Measurements from ENCODE around the gene ZDHHC21.

Gene ZDHHC21

DNA sequence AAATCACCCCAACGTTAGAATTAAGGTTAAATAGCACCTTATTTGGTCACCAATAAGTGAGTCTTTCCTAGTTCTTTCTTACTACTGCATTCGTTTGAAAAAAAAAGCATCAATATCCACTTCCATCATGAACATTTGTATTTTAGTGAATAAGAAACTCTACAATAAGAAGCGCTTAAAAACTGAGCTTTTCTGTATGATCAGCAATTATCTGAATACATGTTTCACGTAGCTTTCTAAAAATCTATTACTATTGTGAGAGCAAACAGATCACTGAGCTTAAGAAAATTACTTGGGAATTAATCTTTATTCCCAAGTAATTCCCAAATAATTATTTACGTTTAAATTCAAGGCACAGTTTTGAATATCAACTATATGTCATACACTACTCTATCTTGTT is 32.5 kb downstream of the ZDHHC21 start:
- TF ChIP-seq POLR2AphosphoS5 (IDR thresholded peaks at IDR 0.05; ENCODE audit: low read depth, low read length) (no peak), FOXP2 (optimal IDR thresholded peaks at IDR 0.05; ENCODE audit: borderline replicate concordance, extremely low read depth, extremely low read length, insufficient read depth) (no peak), SIN3A (IDR thresholded peaks at IDR 0.05; ENCODE audit: borderline replicate concordance, insufficient read depth, low read length) (no peak), TAF1 (IDR thresholded peaks at IDR 0.05; ENCODE audit: borderline replicate concordance, insufficient read depth, low read length) (no peak)
- TF ChIP-seq, protein P1, sequence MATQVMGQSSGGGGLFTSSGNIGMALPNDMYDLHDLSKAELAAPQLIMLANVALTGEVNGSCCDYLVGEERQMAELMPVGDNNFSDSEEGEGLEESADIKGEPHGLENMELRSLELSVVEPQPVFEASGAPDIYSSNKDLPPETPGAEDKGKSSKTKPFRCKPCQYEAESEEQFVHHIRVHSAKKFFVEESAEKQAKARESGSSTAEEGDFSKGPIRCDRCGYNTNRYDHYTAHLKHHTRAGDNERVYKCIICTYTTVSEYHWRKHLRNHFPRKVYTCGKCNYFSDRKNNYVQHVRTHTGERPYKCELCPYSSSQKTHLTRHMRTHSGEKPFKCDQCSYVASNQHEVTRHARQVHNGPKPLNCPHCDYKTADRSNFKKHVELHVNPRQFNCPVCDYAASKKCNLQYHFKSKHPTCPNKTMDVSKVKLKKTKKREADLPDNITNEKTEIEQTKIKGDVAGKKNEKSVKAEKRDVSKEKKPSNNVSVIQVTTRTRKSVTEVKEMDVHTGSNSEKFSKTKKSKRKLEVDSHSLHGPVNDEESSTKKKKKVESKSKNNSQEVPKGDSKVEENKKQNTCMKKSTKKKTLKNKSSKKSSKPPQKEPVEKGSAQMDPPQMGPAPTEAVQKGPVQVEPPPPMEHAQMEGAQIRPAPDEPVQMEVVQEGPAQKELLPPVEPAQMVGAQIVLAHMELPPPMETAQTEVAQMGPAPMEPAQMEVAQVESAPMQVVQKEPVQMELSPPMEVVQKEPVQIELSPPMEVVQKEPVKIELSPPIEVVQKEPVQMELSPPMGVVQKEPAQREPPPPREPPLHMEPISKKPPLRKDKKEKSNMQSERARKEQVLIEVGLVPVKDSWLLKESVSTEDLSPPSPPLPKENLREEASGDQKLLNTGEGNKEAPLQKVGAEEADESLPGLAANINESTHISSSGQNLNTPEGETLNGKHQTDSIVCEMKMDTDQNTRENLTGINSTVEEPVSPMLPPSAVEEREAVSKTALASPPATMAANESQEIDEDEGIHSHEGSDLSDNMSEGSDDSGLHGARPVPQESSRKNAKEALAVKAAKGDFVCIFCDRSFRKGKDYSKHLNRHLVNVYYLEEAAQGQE (IDR thresholded peaks at IDR 0.05; ENCODE audit: insufficient read depth in 1 of 2, low read depth in 2 of 2, low read length in 2 of 2): no peak

DNA sequence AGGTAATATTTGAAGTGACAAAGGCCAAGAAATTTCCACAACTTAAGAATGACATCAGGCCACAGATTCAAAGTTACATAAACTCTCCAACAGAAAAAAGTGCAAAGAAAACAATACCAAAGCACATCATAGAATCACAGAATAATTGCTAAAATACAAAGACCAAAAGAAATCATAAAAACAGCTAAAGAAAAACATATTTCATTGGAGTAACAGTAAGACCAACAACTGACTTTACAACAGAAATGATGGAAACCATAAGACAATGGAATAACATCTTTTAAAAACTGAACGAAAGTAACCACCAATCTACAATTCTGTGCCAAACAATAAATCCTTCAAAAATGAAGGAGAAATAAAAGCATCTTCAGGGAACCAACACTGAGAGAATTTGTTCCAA is 38.3 kb downstream of the ZDHHC21 start:
- TF ChIP-seq, protein P1 (IDR thresholded peaks at IDR 0.05; ENCODE audit: insufficient read depth in 1 of 2, low read depth in 2 of 2, low read length in 2 of 2): no peak
- no peak for TF ChIP-seq FOXP2 (optimal IDR thresholded peaks at IDR 0.05; ENCODE audit: borderline replicate concordance, extremely low read depth, extremely low read length, insufficient read depth)
- no peak for TF ChIP-seq POLR2AphosphoS5 (IDR thresholded peaks at IDR 0.05; ENCODE audit: low read depth, low read length)
- TF ChIP-seq TAF1 (IDR thresholded peaks at IDR 0.05; ENCODE audit: borderline replicate concordance, insufficient read depth, low read length): no peak
- no peak for TF ChIP-seq SIN3A (IDR thresholded peaks at IDR 0.05; ENCODE audit: borderline replicate concordance, insufficient read depth, low read length)

DNA sequence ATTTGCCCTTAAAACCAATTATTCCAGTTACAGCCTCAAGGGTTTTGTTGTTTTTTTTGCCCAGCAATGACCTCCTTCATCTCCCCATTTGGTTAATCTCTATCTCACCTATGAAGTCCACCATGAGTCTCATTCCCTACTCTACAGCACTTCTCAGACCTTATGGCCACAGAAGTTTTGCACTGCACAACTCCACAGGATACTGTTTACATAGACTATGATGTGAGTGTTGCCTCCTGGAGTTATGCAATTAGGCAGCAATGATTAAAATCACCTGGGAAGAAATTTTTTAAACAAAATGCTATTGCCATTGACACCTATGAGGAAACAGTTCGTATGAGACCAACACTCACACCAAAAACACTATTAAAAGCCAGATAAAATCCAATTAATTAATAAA is 39.7 kb downstream of the ZDHHC21 start:
- TF ChIP-seq TAF1 (IDR thresholded peaks at IDR 0.05; ENCODE audit: borderline replicate concordance, insufficient read depth, low read length): no peak
- no peak for TF ChIP-seq FOXP2 (optimal IDR thresholded peaks at IDR 0.05; ENCODE audit: borderline replicate concordance, extremely low read depth, extremely low read length, insufficient read depth)
- no peak for TF ChIP-seq POLR2AphosphoS5 (IDR thresholded peaks at IDR 0.05; ENCODE audit: low read depth, low read length)
- TF ChIP-seq, protein P1 (IDR thresholded peaks at IDR 0.05; ENCODE audit: insufficient read depth in 1 of 2, low read depth in 2 of 2, low read length in 2 of 2): no peak
- TF ChIP-seq SIN3A (IDR thresholded peaks at IDR 0.05; ENCODE audit: borderline replicate concordance, insufficient read depth, low read length): no peak

DNA sequence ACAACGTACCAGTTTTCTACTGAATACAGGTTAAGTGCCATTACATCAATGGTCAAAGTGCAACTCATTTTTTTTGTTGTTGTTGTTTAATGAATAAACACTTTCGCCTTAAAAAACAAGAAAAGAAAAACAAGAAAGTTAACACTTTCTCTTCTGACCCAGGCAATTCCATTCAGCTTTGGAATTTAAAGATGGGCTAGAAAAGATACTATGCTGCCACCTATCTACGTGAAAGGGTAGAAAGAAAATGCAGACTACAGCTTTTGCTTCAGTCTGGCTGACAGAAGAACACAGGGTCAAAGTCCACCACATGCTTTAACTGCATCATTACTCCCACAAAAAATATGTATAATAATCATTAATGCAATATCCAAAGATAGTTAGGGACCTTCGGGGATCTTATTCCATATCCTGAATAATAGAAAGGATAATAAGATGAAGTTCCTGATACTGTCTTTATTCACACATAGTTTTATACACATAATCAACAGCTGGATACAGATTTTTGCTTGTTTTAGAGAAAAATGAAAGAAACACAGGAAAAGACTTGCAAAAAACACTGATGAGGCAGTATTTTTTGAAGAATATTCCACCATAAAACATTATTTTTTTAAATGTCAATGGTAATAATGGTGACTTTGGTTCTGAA is 40.4 kb downstream of the ZDHHC21 start:
- TF ChIP-seq, protein P1 (IDR thresholded peaks at IDR 0.05; ENCODE audit: insufficient read depth in 1 of 2, low read depth in 2 of 2, low read length in 2 of 2): no peak
- no peak for TF ChIP-seq TAF1 (IDR thresholded peaks at IDR 0.05; ENCODE audit: borderline replicate concordance, insufficient read depth, low read length)
- TF ChIP-seq SIN3A (IDR thresholded peaks at IDR 0.05; ENCODE audit: borderline replicate concordance, insufficient read depth, low read length): no peak
- TF ChIP-seq POLR2AphosphoS5 (IDR thresholded peaks at IDR 0.05; ENCODE audit: low read depth, low read length): no peak
- TF ChIP-seq FOXP2 (optimal IDR thresholded peaks at IDR 0.05; ENCODE audit: borderline replicate concordance, extremely low read depth, extremely low read length, insufficient read depth): no peak

Data from PFSK-1 (cell line).